ENCODE measurements around the gene HPSE2.

HPSE2 gene

GRCh38 chr10:98417973-98418664 lies 817.5 kb downstream of the HPSE2 start:
- DNase-seq, result no peak
- H3K36me3 ChIP-seq, result no peaks in the 10 kb centered on the region
- H3K27ac ChIP-seq, result no peak overlapping the region
- no peak overlapping the region for H3K4me3 ChIP-seq (ENCODE audit: low read depth, low read length)
- H3K9me3 ChIP-seq (ENCODE audit: severe bottlenecking), result no peaks in the 10 kb centered on the region
- no peak for TF ChIP-seq CTCF (IDR thresholded peaks at IDR 0.05; ENCODE audit: low read depth, low read length)
- H3K27me3 ChIP-seq (ENCODE audit: insufficient read depth, low read depth, severe bottlenecking), result no peaks in the 10 kb centered on the region

- DNase-seq, result no peak
- TF ChIP-seq CTCF (IDR thresholded peaks at IDR 0.05; ENCODE audit: low read depth, low read length), result no peak
- Histone ChIP-seq H3K9me3 (ENCODE audit: severe bottlenecking) (no peaks in the 10 kb centered on the region), H3K4me3 (ENCODE audit: low read depth, low read length) (no peak overlapping the region), H3K27ac (no peak overlapping the region), H3K27me3 (ENCODE audit: insufficient read depth, low read depth, severe bottlenecking) (no peaks in the 10 kb centered on the region), H3K36me3 (no peaks in the 10 kb centered on the region)
Observed at GRCh38 chr10:98417481-98417959, 818.1 kb downstream of the HPSE2 start.

GRCh38 chr10:98416606-98417388 lies 818.9 kb downstream of the HPSE2 start:
- no peaks in the 10 kb centered on the region for H3K27me3 ChIP-seq (ENCODE audit: insufficient read depth, low read depth, severe bottlenecking)
- DNase-seq, result no peak
- H3K4me3 ChIP-seq (ENCODE audit: low read depth, low read length), result no peak overlapping the region
- H3K27ac ChIP-seq, result no peak overlapping the region
- H3K9me3 ChIP-seq (ENCODE audit: severe bottlenecking), result no peaks in the 10 kb centered on the region
- H3K36me3 ChIP-seq, result no peaks in the 10 kb centered on the region
- TF ChIP-seq CTCF (IDR thresholded peaks at IDR 0.05; ENCODE audit: low read depth, low read length), result no peak

GRCh38 chr10:98415731-98416119 lies 819.9 kb downstream of the HPSE2 start:
- DNase-seq, result no peak
- no peaks in the 10 kb centered on the region for H3K9me3 ChIP-seq (ENCODE audit: severe bottlenecking)
- no peak overlapping the region for H3K27ac ChIP-seq

GRCh38 chr10:98414932-98415730 lies 820.5 kb downstream of the HPSE2 start, which contains the start of gene PYROXD2:
TSS of gene PYROXD2 (minus strand) at chr10:98415182. CDS start at chr10:98415135, 47 bp downstream.
- no peak for DNase-seq
- H3K27ac ChIP-seq, result no peak within 1 kb of the TSS
- no peaks in the 10 kb centered on the region for H3K9me3 ChIP-seq (ENCODE audit: severe bottlenecking)
- no peaks in the 10 kb centered on the region for H3K36me3 ChIP-seq
- TF ChIP-seq CTCF (IDR thresholded peaks at IDR 0.05; ENCODE audit: low read depth, low read length), result no peak
- no peaks in the 10 kb centered on the region for H3K27me3 ChIP-seq (ENCODE audit: insufficient read depth, low read depth, severe bottlenecking)
- no peak within 1 kb of the TSS for H3K4me3 ChIP-seq (ENCODE audit: low read depth, low read length)

More at GRCh38 chr10:98415731-98416119, 819.9 kb downstream of the HPSE2 start:
- Histone ChIP-seq H3K4me3 (ENCODE audit: low read depth, low read length) (no peak overlapping the region), H3K36me3 (no peaks in the 10 kb centered on the region), H3K27me3 (ENCODE audit: insufficient read depth, low read depth, severe bottlenecking) (no peaks in the 10 kb centered on the region)
- TF ChIP-seq CTCF (IDR thresholded peaks at IDR 0.05; ENCODE audit: low read depth, low read length), result no peak

All from WERI-Rb-1 (cell line).